ENCODE data around the gene CRK.

CRK gene

DNA sequence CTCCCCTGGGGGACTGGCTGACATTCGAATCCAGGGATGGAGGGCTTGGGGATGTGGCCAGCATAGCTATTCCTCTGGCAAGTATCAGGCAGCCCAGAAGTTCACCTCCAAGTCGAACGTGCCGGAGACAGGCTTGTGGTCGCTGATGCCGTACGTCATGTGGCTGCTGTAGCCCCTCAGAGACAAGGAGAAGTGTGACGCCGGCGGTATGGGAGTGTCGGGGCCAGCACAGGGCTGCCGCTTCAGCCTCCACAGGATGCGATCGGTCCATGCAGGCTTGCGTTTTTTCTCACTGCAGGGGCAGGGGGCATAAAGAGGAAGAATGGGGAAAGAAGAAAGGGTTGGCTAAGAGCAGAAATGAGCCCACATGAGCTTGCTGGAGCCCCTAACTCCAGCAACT lies 41.8 kb upstream of the CRK start:
- peak in 2 of 3 donors; percentile 33 to 57 for DNase-seq
- no peak overlapping the region for H3K4me3 ChIP-seq (ENCODE audit: control insufficient read depth in 1 of 7, extremely low read depth in 1 of 7, insufficient read depth in 4 of 7, low read depth in 2 of 7, low read length in 6 of 7)
- ChIA-PET POLR2A (no interaction called here), CTCF (interaction anchor here (1.2 to 1.4 kb wide), 2 partner anchors 12 to 18 kb away, joined by 4 read pairs; partner anchors contain the start of gene INPP5K)
- peaks cover 6 to 25% (median 10%) of the 10 kb centered on the region in 4 experiments for H3K4me1 ChIP-seq (ENCODE audit: control extremely low read depth in 1 of 4, control insufficient read depth in 4 of 4, insufficient read depth in 4 of 4, low read length in 3 of 4)
- peaks cover 0 to 25% (median 11%) of the 10 kb centered on the region in 4 experiments for H3K36me3 ChIP-seq (ENCODE audit: control insufficient read depth in 4 of 4, insufficient read depth in 4 of 4, low read length in 3 of 4)
- WGBS (ENCODE audit: insufficient coverage) = 79% methylated on average over 8 of the region's 15 CpGs
- H3K27ac ChIP-seq (ENCODE audit: insufficient read depth in 1 of 2, low read depth in 1 of 2, low read length in 2 of 2, poor library complexity in 1 of 2, severe bottlenecking in 2 of 2) = no peak overlapping the region
- H3K9me3 ChIP-seq (ENCODE audit: control extremely low read depth in 1 of 5, control insufficient read depth in 4 of 5, insufficient read depth in 2 of 5, low read depth in 1 of 5, low read length in 4 of 5) = no peaks in the 10 kb centered on the region
- H3K27me3 ChIP-seq (replicated peaks in 2 of 5; ENCODE audit: control insufficient read depth in 4 of 5, insufficient read depth in 5 of 5, low read length in 4 of 5) = peaks cover 0 to 10% (median 4%) of the 10 kb centered on the region in 5 experiments

DNA sequence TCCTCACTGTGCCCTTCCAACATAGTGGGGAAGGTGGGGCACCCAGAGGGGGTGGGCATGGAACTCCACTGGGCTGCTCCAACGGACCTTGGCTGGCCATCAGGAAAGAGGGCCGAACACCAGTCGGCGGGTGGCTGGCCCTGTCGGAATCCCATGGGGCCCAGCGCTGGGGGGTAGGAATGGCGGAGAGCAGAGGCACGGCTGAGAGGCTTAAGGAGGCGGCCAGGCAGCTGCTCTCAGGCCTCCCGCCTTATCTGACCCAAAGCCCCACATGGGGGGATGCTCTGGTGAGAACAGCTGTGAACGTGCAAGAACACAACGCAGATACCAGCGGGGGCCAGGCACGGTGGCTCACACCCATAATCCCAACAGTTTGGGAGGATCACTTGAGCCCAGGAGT lies 40.8 kb upstream of the CRK start:
- POLR2A ChIA-PET = no interaction called here
- WGBS (ENCODE audit: insufficient coverage) = 98% methylated on average over 12 of the region's 14 CpGs
- CTCF ChIA-PET = interaction anchor here (1.3 kb wide), 1 partner anchor 132 kb away, joined by 3 read pairs; no protein-coding TSS in a partner anchor

DNA sequence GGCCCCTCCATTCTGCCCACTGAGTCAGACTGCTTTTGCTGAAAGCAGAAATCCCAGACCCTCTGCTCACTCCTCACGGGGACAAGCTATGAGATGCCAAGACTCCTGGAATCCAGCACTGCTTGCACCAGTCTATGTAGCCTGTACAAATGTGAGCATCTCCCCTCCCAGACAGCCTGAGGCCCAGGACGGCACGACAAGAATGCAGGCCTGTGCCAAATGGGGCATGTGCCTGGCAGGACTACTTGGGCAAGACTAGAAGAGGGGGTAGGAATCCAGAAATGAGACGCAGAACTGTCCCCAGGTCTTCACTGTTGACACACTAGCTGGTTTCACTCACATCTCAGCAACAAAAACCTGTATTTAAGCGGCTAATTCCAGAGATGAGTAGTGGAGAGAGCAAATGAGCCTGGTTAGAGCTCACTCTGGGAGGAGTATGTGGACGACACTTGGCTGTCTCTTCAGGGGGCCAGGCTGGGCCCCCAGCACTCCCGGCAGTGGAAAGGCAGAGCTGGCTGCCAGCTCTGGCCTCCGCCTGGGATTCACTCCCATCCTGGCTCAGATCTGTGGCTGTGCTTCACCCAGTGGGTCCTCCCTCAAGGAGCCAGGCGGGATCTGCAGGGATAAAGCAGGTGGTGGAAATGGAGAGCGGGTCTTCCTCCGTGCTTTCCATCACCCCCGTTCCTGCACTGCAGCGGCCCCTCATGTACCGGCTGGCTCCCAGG lies 39.4 kb upstream of the CRK start:
- peaks cover 7 to 38% (median 28%) of the 10 kb centered on the region in 4 experiments for H3K4me1 ChIP-seq (ENCODE audit: control extremely low read depth in 1 of 4, control insufficient read depth in 4 of 4, insufficient read depth in 4 of 4, low read length in 3 of 4)
- POLR2A ChIA-PET = interaction anchor here (1.0 kb wide), 1 partner anchor 14 kb away, joined by 3 read pairs; no protein-coding TSS in a partner anchor

More for the DNA sequence above, 40.8 kb upstream of the CRK start:
- no peak overlapping the region for H3K27ac ChIP-seq (ENCODE audit: insufficient read depth in 1 of 2, low read depth in 1 of 2, low read length in 2 of 2, poor library complexity in 1 of 2, severe bottlenecking in 2 of 2)
- H3K36me3 ChIP-seq (ENCODE audit: control insufficient read depth in 4 of 4, insufficient read depth in 4 of 4, low read length in 3 of 4) = peaks cover 0 to 25% (median 11%) of the 10 kb centered on the region in 4 experiments
- peaks cover 6 to 27% (median 18%) of the 10 kb centered on the region in 4 experiments for H3K4me1 ChIP-seq (ENCODE audit: control extremely low read depth in 1 of 4, control insufficient read depth in 4 of 4, insufficient read depth in 4 of 4, low read length in 3 of 4)
- no peaks in the 10 kb centered on the region for H3K9me3 ChIP-seq (ENCODE audit: control extremely low read depth in 1 of 5, control insufficient read depth in 4 of 5, insufficient read depth in 2 of 5, low read depth in 1 of 5, low read length in 4 of 5)
- H3K4me3 ChIP-seq (ENCODE audit: control insufficient read depth in 1 of 7, extremely low read depth in 1 of 7, insufficient read depth in 4 of 7, low read depth in 2 of 7, low read length in 6 of 7) = no peak overlapping the region
- peaks cover 0 to 20% (median 11%) of the 10 kb centered on the region in 5 experiments for H3K27me3 ChIP-seq (replicated peaks in 2 of 5; ENCODE audit: control insufficient read depth in 4 of 5, insufficient read depth in 5 of 5, low read length in 4 of 5)
- no peak for DNase-seq

DNA sequence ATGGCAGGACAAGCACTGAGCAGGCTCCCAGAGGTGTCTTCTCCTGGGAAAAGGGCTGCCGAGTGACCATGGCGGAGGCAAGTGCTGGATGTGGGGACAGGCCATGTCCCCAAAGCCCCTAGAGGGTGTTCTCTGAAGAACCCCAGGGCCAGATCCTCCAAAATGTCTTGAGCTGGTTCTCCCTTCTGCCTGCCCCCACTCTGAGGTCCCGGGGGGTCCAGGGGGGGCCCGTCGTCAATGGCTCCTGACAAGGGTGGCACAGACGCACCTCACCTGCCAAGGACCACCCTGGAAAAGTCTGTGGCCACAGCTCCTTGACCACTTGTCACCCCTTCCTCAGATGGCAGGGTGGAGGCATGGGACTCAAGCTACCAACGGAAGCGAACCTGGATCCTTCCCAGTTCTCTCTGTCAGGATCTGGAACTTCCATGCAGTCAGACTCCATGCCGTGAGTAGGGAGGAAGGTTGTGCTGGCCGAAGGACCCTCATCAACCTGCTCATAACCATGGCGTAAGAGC lies 38.8 kb upstream of the CRK start:
- H3K4me3 ChIP-seq (ENCODE audit: control insufficient read depth in 1 of 7, extremely low read depth in 1 of 7, insufficient read depth in 4 of 7, low read depth in 2 of 7, low read length in 6 of 7) = no peak overlapping the region
- WGBS (ENCODE audit: insufficient coverage) = 100% methylated on average over 7 of the region's 11 CpGs
- DNase-seq = no peak
- peaks cover 0 to 25% (median 11%) of the 10 kb centered on the region in 4 experiments for H3K36me3 ChIP-seq (ENCODE audit: control insufficient read depth in 4 of 4, insufficient read depth in 4 of 4, low read length in 3 of 4)
- POLR2A ChIA-PET = interaction anchor here (1.0 kb wide), 1 partner anchor 13 kb away, joined by 3 read pairs; no protein-coding TSS in a partner anchor
- no peak overlapping the region for H3K27ac ChIP-seq (ENCODE audit: insufficient read depth in 1 of 2, low read depth in 1 of 2, low read length in 2 of 2, poor library complexity in 1 of 2, severe bottlenecking in 2 of 2)
- H3K27me3 ChIP-seq (replicated peaks in 2 of 5; ENCODE audit: control insufficient read depth in 4 of 5, insufficient read depth in 5 of 5, low read length in 4 of 5) = peaks cover 0 to 23% (median 11%) of the 10 kb centered on the region in 5 experiments
- CTCF ChIA-PET = interaction anchor here (1.0 to 1.2 kb wide), 2 partner anchors 10 to 18 kb away, joined by 3 to 4 read pairs; no protein-coding TSS in a partner anchor
- H3K4me1 ChIP-seq (ENCODE audit: control extremely low read depth in 1 of 4, control insufficient read depth in 4 of 4, insufficient read depth in 4 of 4, low read length in 3 of 4) = peaks cover 8 to 39% (median 30%) of the 10 kb centered on the region in 4 experiments
- no peaks in the 10 kb centered on the region for H3K9me3 ChIP-seq (ENCODE audit: control extremely low read depth in 1 of 5, control insufficient read depth in 4 of 5, insufficient read depth in 2 of 5, low read depth in 1 of 5, low read length in 4 of 5)

More for the DNA sequence above, 39.4 kb upstream of the CRK start:
- WGBS (ENCODE audit: insufficient coverage) = 95% methylated on average over 12 of the region's 14 CpGs
- Histone ChIP-seq H3K4me3 (ENCODE audit: control insufficient read depth in 1 of 7, extremely low read depth in 1 of 7, insufficient read depth in 4 of 7, low read depth in 2 of 7, low read length in 6 of 7) (no peak overlapping the region), H3K27me3 (replicated peaks in 2 of 5; ENCODE audit: control insufficient read depth in 4 of 5, insufficient read depth in 5 of 5, low read length in 4 of 5) (peaks cover 0 to 23% (median 11%) of the 10 kb centered on the region in 5 experiments), H3K36me3 (ENCODE audit: control insufficient read depth in 4 of 4, insufficient read depth in 4 of 4, low read length in 3 of 4) (peaks cover 0 to 25% (median 11%) of the 10 kb centered on the region in 4 experiments), H3K27ac (ENCODE audit: insufficient read depth in 1 of 2, low read depth in 1 of 2, low read length in 2 of 2, poor library complexity in 1 of 2, severe bottlenecking in 2 of 2) (no peak overlapping the region), H3K9me3 (ENCODE audit: control extremely low read depth in 1 of 5, control insufficient read depth in 4 of 5, insufficient read depth in 2 of 5, low read depth in 1 of 5, low read length in 4 of 5) (no peaks in the 10 kb centered on the region)
- no peak for DNase-seq
- CTCF ChIA-PET = interaction anchor here (1.0 to 1.3 kb wide), 3 partner anchors 11 to 130 kb away, joined by 3 to 4 read pairs (median 3); no protein-coding TSS in a partner anchor

DNA sequence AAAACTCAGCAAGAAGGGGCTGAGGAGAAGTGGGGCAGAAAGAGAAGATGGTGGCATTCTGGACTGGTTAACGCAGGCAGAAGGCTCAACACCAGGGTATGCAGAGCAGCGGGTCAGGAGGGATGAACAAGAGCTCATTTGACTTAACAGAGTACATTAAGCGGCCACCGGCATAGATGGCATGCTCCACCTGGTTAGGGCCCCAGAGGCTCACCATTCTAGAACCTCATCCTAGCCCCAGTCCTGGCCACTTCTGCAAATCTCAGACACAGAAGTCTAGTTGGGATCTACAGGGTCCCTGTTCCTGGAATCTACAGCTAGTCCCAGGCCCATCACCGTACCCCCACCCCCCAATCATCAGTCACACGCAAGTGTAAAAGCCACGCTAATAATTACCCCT lies 38.2 kb upstream of the CRK start:
- ChIA-PET CTCF (no interaction called here), POLR2A (interaction anchor here (1.0 kb wide), 1 partner anchor 13 kb away, joined by 3 read pairs; no protein-coding TSS in a partner anchor)
- no peak for DNase-seq
- Histone ChIP-seq H3K9me3 (ENCODE audit: control extremely low read depth in 1 of 5, control insufficient read depth in 4 of 5, insufficient read depth in 2 of 5, low read depth in 1 of 5, low read length in 4 of 5) (no peaks in the 10 kb centered on the region), H3K4me1 (ENCODE audit: control extremely low read depth in 1 of 4, control insufficient read depth in 4 of 4, insufficient read depth in 4 of 4, low read length in 3 of 4) (peaks cover 8 to 35% (median 29%) of the 10 kb centered on the region in 4 experiments), H3K27me3 (replicated peaks in 2 of 5; ENCODE audit: control insufficient read depth in 4 of 5, insufficient read depth in 5 of 5, low read length in 4 of 5) (peaks cover 0 to 23% (median 11%) of the 10 kb centered on the region in 5 experiments), H3K27ac (ENCODE audit: insufficient read depth in 1 of 2, low read depth in 1 of 2, low read length in 2 of 2, poor library complexity in 1 of 2, severe bottlenecking in 2 of 2) (no peak overlapping the region), H3K36me3 (ENCODE audit: control insufficient read depth in 4 of 4, insufficient read depth in 4 of 4, low read length in 3 of 4) (peaks cover 0 to 25% (median 11%) of the 10 kb centered on the region in 4 experiments), H3K4me3 (ENCODE audit: control insufficient read depth in 1 of 7, extremely low read depth in 1 of 7, insufficient read depth in 4 of 7, low read depth in 2 of 7, low read length in 6 of 7) (no peak overlapping the region)
- WGBS (ENCODE audit: insufficient coverage) = 95% methylated on average over 5 of the region's 7 CpGs

GRCh38 chr17:1493291-1493980 lies 37.4 kb upstream of the CRK start:
- peaks cover 0 to 25% (median 11%) of the 10 kb centered on the region in 4 experiments for H3K36me3 ChIP-seq (ENCODE audit: control insufficient read depth in 4 of 4, insufficient read depth in 4 of 4, low read length in 3 of 4)
- peak in 1 of 3 donors; percentile 21 for DNase-seq
- H3K4me1 ChIP-seq (ENCODE audit: control extremely low read depth in 1 of 4, control insufficient read depth in 4 of 4, insufficient read depth in 4 of 4, low read length in 3 of 4) = peaks cover 5 to 36% (median 27%) of the 10 kb centered on the region in 4 experiments
- ChIA-PET POLR2A (no interaction called here), CTCF (interaction anchor here (2.0 kb wide), 1 partner anchor 16 kb away, joined by 7 read pairs; no protein-coding TSS in a partner anchor)
- no peak overlapping the region for H3K4me3 ChIP-seq (ENCODE audit: control insufficient read depth in 1 of 7, extremely low read depth in 1 of 7, insufficient read depth in 4 of 7, low read depth in 2 of 7, low read length in 6 of 7)
- WGBS (ENCODE audit: insufficient coverage) = 40% methylated on average over 17 of the region's 23 CpGs
- no peaks in the 10 kb centered on the region for H3K9me3 ChIP-seq (ENCODE audit: control extremely low read depth in 1 of 5, control insufficient read depth in 4 of 5, insufficient read depth in 2 of 5, low read depth in 1 of 5, low read length in 4 of 5)
- no peak overlapping the region for H3K27ac ChIP-seq (ENCODE audit: insufficient read depth in 1 of 2, low read depth in 1 of 2, low read length in 2 of 2, poor library complexity in 1 of 2, severe bottlenecking in 2 of 2)
- peaks cover 0 to 29% (median 11%) of the 10 kb centered on the region in 5 experiments for H3K27me3 ChIP-seq (replicated peaks in 2 of 5; ENCODE audit: control insufficient read depth in 4 of 5, insufficient read depth in 5 of 5, low read length in 4 of 5)
